PC-9 (cell line): ENCODE data around the gene DSCAM. TPM values are rescaled to one million over a fixed set of nuclear protein-coding genes. Genes with fewer than 3 reads are reported as not detected.

Experiments used
- BruUV-seq: library from RNA; stranded (reverse); fragments of 400-500 nt; replicated peaks from 2 replicates; lab custom pipeline; 2021; lab: Mats Ljungman, UMichigan
- CTCF ChIA-PET: fragments of 300-600 bp; sonication (Branson Sonifier 250); formaldehyde crosslinking; loops from one replicate; lab custom pipeline; 2022; ENCODE audit warnings: antibody characterized with exemption; lab: Charles Lee
- POLR2A ChIA-PET: fragments of 300-600 bp; sonication (Branson Sonifier 250); formaldehyde crosslinking; loops from one replicate; lab custom pipeline; 2022; ENCODE audit warnings: antibody characterized with exemption; ENCODE audit not compliant: unreplicated experiment; lab: Charles Lee
- DNase-seq, 2 experiments: peaks; one replicate each; pipeline versions ENCODE4 v3.0.0 to v3.0.0-alpha.2; 2015 to 2022; ENCODE audit warnings: mixed read lengths in 1 of 2
- H2AFZ ChIP-seq: fragments of 200-600 bp; sonication (generic); 2 replicates; pipeline ENCODE4 v1.8.1; 2017; ENCODE audit warnings: antibody characterized with exemption
- H3F3A ChIP-seq: fragments of 200-600 bp; sonication (generic); 2 replicates; pipeline ENCODE4 v1.8.1; 2017; ENCODE audit warnings: antibody characterized with exemption, mild to moderate bottlenecking, low read depth; ENCODE audit not compliant: insufficient read depth
- H3K27ac ChIP-seq: fragments of 200-600 bp; sonication (generic); 2 replicates; pipeline ENCODE4 v1.6.1; 2016; ENCODE audit warnings: mixed run types
- H3K27me3 ChIP-seq: fragments of 200-600 bp; sonication (generic); 2 replicates; pipeline ENCODE4 v1.6.1; 2016; ENCODE audit warnings: low read depth, mixed run types; ENCODE audit not compliant: insufficient read depth
- H3K36me3 ChIP-seq: fragments of 200-600 bp; sonication (generic); 2 replicates; pipeline ENCODE4 v1.6.1; 2016; ENCODE audit warnings: low read depth, mixed run types
- H3K4me1 ChIP-seq: fragments of 200-600 bp; sonication (generic); replicated peaks from 2 replicates; pipeline ENCODE4 v1.6.1; 2016; ENCODE audit warnings: mixed run types; ENCODE audit not compliant: insufficient read depth
- H3K4me2 ChIP-seq: fragments of 200-600 bp; sonication (generic); 2 replicates; pipeline ENCODE4 v1.6.1; 2017; ENCODE audit warnings: mixed run types
- H3K4me3 ChIP-seq: fragments of 200-600 bp; sonication (generic); 2 replicates; pipeline ENCODE4 v1.6.1; 2016; ENCODE audit warnings: mixed run types
- H3K79me2 ChIP-seq: fragments of 200-600 bp; sonication (generic); 2 replicates; pipeline ENCODE4 v1.6.1; 2017; ENCODE audit warnings: low read depth, mixed run types
- H3K9me2 ChIP-seq: fragments of 200-600 bp; sonication (generic); 2 replicates; pipeline ENCODE4 v1.8.1; 2017; ENCODE audit warnings: mild to moderate bottlenecking; ENCODE audit not compliant: insufficient read depth
- H3K9me3 ChIP-seq: fragments of 200-600 bp; sonication (generic); 2 replicates; pipeline ENCODE4 v1.8.1; 2016; ENCODE audit warnings: low read depth; ENCODE audit not compliant: insufficient read depth
- H4K20me1 ChIP-seq: fragments of 200-600 bp; sonication (generic); 2 replicates; pipeline ENCODE4 v1.8.1; 2017; ENCODE audit not compliant: insufficient read depth
- EZH2 ChIP-seq: fragments of 200-600 bp; sonication (generic); IDR thresholded peaks from 2 replicates; pipeline ENCODE4 v1.8.0; 2017; ENCODE audit warnings: antibody characterized with exemption, low read depth
- intact Hi-C: fragments of 100-400 bp; cut with micrococcal nuclease; formaldehyde crosslinking; loops from one replicate; pipeline ENCODE4 v1.10.0; 2022; ENCODE audit not compliant: unreplicated experiment
- total RNA-seq: library from RNA; stranded (reverse); gene quantifications from 2 replicates; pipeline ENCODE4 v1.2.3, GENCODE V29; 2021
- TF ChIP-seq, protein P1 (sequence below): fragments of 200-600 bp; sonication (generic); conservative IDR thresholded peaks from 2 replicates; pipeline ENCODE4 v1.6.1; 2017; ENCODE audit warnings: mixed run types, antibody characterized with exemption, mild to moderate bottlenecking, moderate library complexity

Gene DSCAM
- total RNA-seq, 1 experiment from 2014 or later: not detected

DNA sequence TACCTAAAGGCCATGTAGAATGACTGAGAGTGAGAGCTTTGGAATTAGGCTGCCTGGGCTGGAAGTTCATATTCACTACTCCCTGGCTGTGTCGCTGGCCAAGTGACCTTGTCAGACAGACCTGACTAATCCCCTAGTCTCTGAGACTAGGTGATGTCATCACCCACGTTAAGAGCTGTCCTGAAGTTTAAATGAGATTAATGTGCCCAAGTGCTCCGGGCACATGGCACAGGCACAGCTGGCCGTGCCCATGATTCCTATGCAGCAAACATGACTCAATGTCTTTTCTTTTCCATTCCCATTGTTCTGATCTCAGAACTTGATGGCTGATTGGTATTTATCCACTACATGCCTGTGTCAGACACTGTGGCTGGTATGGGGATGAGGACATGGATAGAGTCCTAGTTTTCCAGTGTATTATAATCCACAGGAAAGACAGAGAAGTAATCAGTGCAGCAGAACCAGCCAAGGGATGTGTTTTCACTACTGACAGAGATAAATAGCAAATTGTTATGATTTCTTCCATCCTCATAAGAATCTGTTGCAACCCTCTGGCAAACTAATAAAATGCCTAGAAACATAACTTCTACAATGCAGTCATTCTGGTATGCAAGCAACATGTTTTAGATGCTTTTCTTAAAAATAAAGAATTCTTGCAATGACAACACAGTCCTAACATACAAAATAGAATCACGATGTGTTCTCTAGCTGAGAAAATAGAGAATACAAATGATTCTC lies 798.8 kb downstream of the DSCAM start:
- Histone ChIP-seq H3F3A (no peaks in the 10 kb centered on the region), H3K27me3 (peaks cover 10% of the 10 kb centered on the region), H4K20me1 (no peaks in the 10 kb centered on the region), H3K9me2 (no peaks in the 10 kb centered on the region), H3K36me3 (no peaks in the 10 kb centered on the region), H3K4me3 (no peak overlapping the region), H2AFZ (no peak overlapping the region), H3K27ac (no peak overlapping the region), H3K9me3 (no peaks in the 10 kb centered on the region), H3K79me2 (no peaks in the 10 kb centered on the region), H3K4me2 (no peak overlapping the region), H3K4me1 (no peaks in the 10 kb centered on the region)
- TF ChIP-seq, protein P1, sequence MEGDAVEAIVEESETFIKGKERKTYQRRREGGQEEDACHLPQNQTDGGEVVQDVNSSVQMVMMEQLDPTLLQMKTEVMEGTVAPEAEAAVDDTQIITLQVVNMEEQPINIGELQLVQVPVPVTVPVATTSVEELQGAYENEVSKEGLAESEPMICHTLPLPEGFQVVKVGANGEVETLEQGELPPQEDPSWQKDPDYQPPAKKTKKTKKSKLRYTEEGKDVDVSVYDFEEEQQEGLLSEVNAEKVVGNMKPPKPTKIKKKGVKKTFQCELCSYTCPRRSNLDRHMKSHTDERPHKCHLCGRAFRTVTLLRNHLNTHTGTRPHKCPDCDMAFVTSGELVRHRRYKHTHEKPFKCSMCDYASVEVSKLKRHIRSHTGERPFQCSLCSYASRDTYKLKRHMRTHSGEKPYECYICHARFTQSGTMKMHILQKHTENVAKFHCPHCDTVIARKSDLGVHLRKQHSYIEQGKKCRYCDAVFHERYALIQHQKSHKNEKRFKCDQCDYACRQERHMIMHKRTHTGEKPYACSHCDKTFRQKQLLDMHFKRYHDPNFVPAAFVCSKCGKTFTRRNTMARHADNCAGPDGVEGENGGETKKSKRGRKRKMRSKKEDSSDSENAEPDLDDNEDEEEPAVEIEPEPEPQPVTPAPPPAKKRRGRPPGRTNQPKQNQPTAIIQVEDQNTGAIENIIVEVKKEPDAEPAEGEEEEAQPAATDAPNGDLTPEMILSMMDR: no peak
- TF ChIP-seq EZH2: no peak
- POLR2A ChIA-PET: no interaction called here
- no TSS peak for BruUV-seq
- intact Hi-C loops: no loop called here
- CTCF ChIA-PET: no interaction called here
- no peak for DNase-seq

DNA sequence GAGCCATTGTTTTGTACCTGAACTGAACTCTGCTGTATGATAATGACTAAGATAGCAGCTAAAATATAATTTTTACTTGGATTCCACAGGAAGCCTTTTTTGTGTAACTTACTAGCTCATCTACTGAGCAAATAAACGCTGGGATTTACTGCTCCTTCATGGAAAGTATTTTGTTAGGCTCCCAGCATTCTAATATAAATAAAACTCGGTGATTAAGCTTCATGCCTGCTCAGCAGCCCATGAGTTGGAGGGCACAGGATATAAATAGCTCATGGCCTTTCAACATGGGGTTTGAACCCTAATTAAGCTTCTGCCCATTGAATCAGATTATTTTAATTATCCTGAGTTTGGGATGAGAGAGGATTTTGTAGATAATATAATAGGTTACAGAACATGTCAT lies 799.7 kb downstream of the DSCAM start:
- H3K27ac ChIP-seq: no peak overlapping the region
- H2AFZ ChIP-seq: no peak overlapping the region
- H3K4me2 ChIP-seq: no peak overlapping the region
- no peaks in the 10 kb centered on the region for H3K9me2 ChIP-seq
- ChIA-PET CTCF (no interaction called here), POLR2A (no interaction called here)
- no peaks in the 10 kb centered on the region for H3K36me3 ChIP-seq
- H3K4me1 ChIP-seq: no peaks in the 10 kb centered on the region
- H3K9me3 ChIP-seq: no peaks in the 10 kb centered on the region
- intact Hi-C loops: no loop called here
- DNase-seq: no peak
- no peaks in the 10 kb centered on the region for H3F3A ChIP-seq
- no TSS peak for BruUV-seq
- no peaks in the 10 kb centered on the region for H3K79me2 ChIP-seq
- H3K27me3 ChIP-seq: peaks cover 10% of the 10 kb centered on the region
- no peaks in the 10 kb centered on the region for H4K20me1 ChIP-seq
- TF ChIP-seq, protein P1: no peak
- TF ChIP-seq EZH2: no peak
- H3K4me3 ChIP-seq: no peak overlapping the region

DNA sequence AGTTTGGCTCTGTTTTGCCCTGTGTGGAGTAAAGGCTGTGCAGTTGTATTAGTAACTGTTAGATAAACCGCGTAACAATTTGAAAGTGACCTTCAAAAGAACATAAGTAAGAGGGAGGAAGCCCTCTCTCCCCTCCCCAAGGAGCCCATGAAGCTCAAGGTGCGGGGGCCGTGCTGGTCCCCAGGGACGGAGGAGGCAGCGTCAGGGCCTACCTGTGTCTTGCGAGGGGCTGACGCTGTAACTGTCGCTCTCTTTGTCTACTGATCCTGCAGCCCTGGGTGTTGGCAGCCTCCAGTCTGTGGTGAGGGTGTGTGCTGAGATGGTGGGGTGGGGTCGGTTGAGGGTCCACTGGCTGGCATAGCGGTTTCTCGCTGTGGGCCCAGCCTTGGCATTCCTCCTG lies 803.1 kb downstream of the DSCAM start:
- no peaks in the 10 kb centered on the region for H3K36me3 ChIP-seq
- no peaks in the 10 kb centered on the region for H4K20me1 ChIP-seq
- H3K9me2 ChIP-seq: no peaks in the 10 kb centered on the region
- H3K27ac ChIP-seq: no peak overlapping the region
- no peaks in the 10 kb centered on the region for H3K79me2 ChIP-seq
- ChIA-PET CTCF (no interaction called here), POLR2A (no interaction called here)
- no peaks in the 10 kb centered on the region for H3K27me3 ChIP-seq
- H3K4me1 ChIP-seq: no peaks in the 10 kb centered on the region
- no peaks in the 10 kb centered on the region for H3K9me3 ChIP-seq
- H3K4me2 ChIP-seq: no peak overlapping the region
- no peak for DNase-seq
- no TSS peak for BruUV-seq
- no peak overlapping the region for H2AFZ ChIP-seq
- no peaks in the 10 kb centered on the region for H3F3A ChIP-seq
- H3K4me3 ChIP-seq: no peak overlapping the region
- TF ChIP-seq, protein P1: no peak
- no peak for TF ChIP-seq EZH2
- intact Hi-C loops: no loop called here
